Transverse colon (tissue), 4 donors: ENCODE measurements around the gene ATP13A2. TPM values are rescaled to one million over a fixed set of nuclear protein-coding genes. Genes with fewer than 3 reads are reported as not detected.

Experiments used
- DNase-seq: peaks from one replicate; pipeline ENCODE4 v3.0.0-alpha.2; 2019
- H3K27ac ChIP-seq, 4 donors: fragments of 200-600 bp; sonication (generic); 2 replicates each; pipeline ENCODE4 v1.5.1; 2016 to 2018; ENCODE audit warnings: inconsistent platforms in 4 of 4
- H3K27me3 ChIP-seq: fragments of 200-600 bp; sonication (generic); 2 replicates; pipeline ENCODE4 v1.5.1; 2017; ENCODE audit warnings: inconsistent platforms
- H3K36me3 ChIP-seq, 4 donors: fragments of 200-600 bp; sonication (generic); 2 replicates each; pipeline ENCODE4 v1.5.1; 2017 to 2019; ENCODE audit warnings: inconsistent platforms in 4 of 4
- H3K4me1 ChIP-seq, 4 donors: fragments of 200-600 bp; sonication (generic); 2 replicates each; pipeline ENCODE4 v1.5.1; 2017 to 2020; ENCODE audit warnings: inconsistent platforms in 4 of 4
- H3K4me3 ChIP-seq, 4 donors: fragments of 200-600 bp; sonication (generic); 1 replicate in 1 of 4; 2 replicates in 3 of 4; pipeline versions ENCODE4 v1.5.1 to v1.6.1; 2017 to 2019; ENCODE audit warnings: inconsistent platforms in 4 of 4
- H3K9me3 ChIP-seq, 2 donors: fragments of 200-600 bp; sonication (generic); 2 replicates each; pipeline ENCODE4 v1.5.1; 2017 to 2019; ENCODE audit warnings: inconsistent platforms in 2 of 2
- CTCF ChIP-seq, 5 experiments: fragments of 200-600 bp in 3 of 5; fragments of 450-650 bp in 2 of 5; sonication (generic) in 3 of 5; IDR thresholded peaks; 1 replicate in 2 of 5; 2 replicates in 3 of 5; pipeline ENCODE4 v1.5.1; 2016 to 2017; ENCODE audit warnings: antibody characterized with exemption in 5 of 5, inconsistent platforms in 3 of 5, mild to moderate bottlenecking in 2 of 5, moderate library complexity in 1 of 5
- EP300 ChIP-seq: sonication (generic); formaldehyde crosslinking; IDR thresholded peaks from one replicate; pipeline ENCODE4 v1.6.1; 2017; ENCODE audit warnings: antibody characterized with exemption, low read depth
- POLR2A ChIP-seq: fragments of 450-650 bp; IDR thresholded peaks from one replicate; pipeline ENCODE4 v1.6.1; 2016; ENCODE audit warnings: antibody characterized with exemption, mild to moderate bottlenecking, moderate library complexity
- POLR2AphosphoS5 ChIP-seq, 3 donors: sonication (generic); formaldehyde crosslinking; IDR thresholded peaks; one replicate each; pipeline ENCODE4 v1.6.1; 2016; ENCODE audit warnings: antibody characterized with exemption in 3 of 3
- WGBS, 2 donors: methylation state at CpG; one replicate each; pipeline ENCODE4 v1.1.5; 2018; ENCODE audit warnings: low coverage in 1 of 2; 5-methylcytosine and 5-hydroxymethylcytosine counted together
- in situ Hi-C, 4 donors: fragments of 200-750 bp; cut with MboI; loops; one replicate each; pipeline versions ENCODE4 v1.15.0 to v1.15.1; 2017; ENCODE audit warnings: low sequenced_read_pairs in 3 of 4, low pct_ligation_motif_present in 1 of 4, low pct_unique_long_range_greater_than_20kb in 1 of 4
- intact Hi-C: fragments of 100-400 bp; cut with DNase I; formaldehyde crosslinking; loops from one replicate; pipeline ENCODE4 v1.15.1; 2023; ENCODE audit warnings: low total_unique reads
- total RNA-seq, 4 donors: library from RNA; depleted of rRNA; stranded (reverse); fragments of >200 nt; gene quantifications; one replicate each; pipeline ENCODE4 v1.1.0, GENCODE V29; 2016

The ATP13A2 gene
- total RNA-seq, 4 donors from 2014 or later: 34.4 to 70.8 (median 60.9) TPM

GRCh38 chr1:16961297-16962133, 50.2 kb downstream of the ATP13A2 start:
- Histone ChIP-seq H3K27ac (peak overlapping the region; percentile 51 to 72 (median 62)), H3K36me3 (no peaks in the 10 kb centered on the region), H3K4me3 (peak overlapping the region in 3 of 4 donors; percentile 34 to 44 (median 41)), H3K9me3 (no peaks in the 10 kb centered on the region), H3K27me3 (no peaks in the 10 kb centered on the region), H3K4me1 (peaks cover 0 to 14% (median 4%) of the 10 kb centered on the region in 4 donors)
- in situ Hi-C loops: loop anchor here in 1 of 4 donors (10.0 kb wide), 1 partner anchor 83 kb away; no protein-coding TSS in a partner anchor
- intact Hi-C loops: no loop called here
- no peak for TF ChIP-seq POLR2A
- TF ChIP-seq CTCF (IDR thresholded peaks at IDR 0.05): no peak
- TF ChIP-seq POLR2AphosphoS5 (IDR thresholded peaks at IDR 0.05): no peak
- no peak for TF ChIP-seq EP300
- 84 to 90% methylated on average over 9 to 14 of the region's 14 CpGs for WGBS, 2 donors
- no peak for DNase-seq

- in situ Hi-C loops: loop anchor here in 1 of 4 donors (10.0 kb wide), 1 partner anchor 84 kb away; no protein-coding TSS in a partner anchor
- DNase-seq: peak; percentile 94
- peak overlapping the region in 3 of 4 donors; percentile 34 to 44 (median 41) for H3K4me3 ChIP-seq
- H3K27ac ChIP-seq: peak overlapping the region; percentile 51 to 72 (median 62)
- 6 to 13% methylated on average over 5 to 28 of the region's 57 CpGs for WGBS, 2 donors
- no peaks in the 10 kb centered on the region for H3K9me3 ChIP-seq
- no peaks in the 10 kb centered on the region for H3K36me3 ChIP-seq
- peak; percentile 69 to 82 (median 79) for TF ChIP-seq CTCF (IDR thresholded peaks at IDR 0.05)
- no peak for TF ChIP-seq POLR2AphosphoS5 (IDR thresholded peaks at IDR 0.05)
- intact Hi-C loops: no loop called here
- H3K4me1 ChIP-seq: peaks cover 0 to 13% (median 4%) of the 10 kb centered on the region in 4 donors
- H3K27me3 ChIP-seq: no peaks in the 10 kb centered on the region
Measured at GRCh38 chr1:16960560-16961296, 51.0 kb downstream of the ATP13A2 start.

GRCh38 chr1:16958475-16958874, 53.3 kb downstream of the ATP13A2 start:
- DNase-seq: no peak
- 96% methylated on average over 12 of the region's 12 CpGs; no CpG with 5 or more reads in 1 of the 2 donors for WGBS, 2 donors
- in situ Hi-C loops: loop anchor here in 2 of 4 donors (5.0 to 10.0 kb wide), 2 partner anchors 86 to 89 kb away; no protein-coding TSS in a partner anchor
- H3K27me3 ChIP-seq: no peaks in the 10 kb centered on the region
- H3K36me3 ChIP-seq: no peaks in the 10 kb centered on the region
- TF ChIP-seq POLR2A: no peak
- no peak for TF ChIP-seq POLR2AphosphoS5 (IDR thresholded peaks at IDR 0.05)
- TF ChIP-seq EP300: no peak
- TF ChIP-seq CTCF (IDR thresholded peaks at IDR 0.05): no peak
- H3K4me3 ChIP-seq: no peak overlapping the region
- peaks cover 0 to 13% (median 4%) of the 10 kb centered on the region in 4 donors for H3K4me1 ChIP-seq
- intact Hi-C loops: no loop called here
- H3K27ac ChIP-seq: no peak overlapping the region
- H3K9me3 ChIP-seq: no peaks in the 10 kb centered on the region

GRCh38 chr1:16957731-16958130, 54.0 kb downstream of the ATP13A2 start:
- 78 to 100% methylated on average over 2 to 8 of the region's 8 CpGs for WGBS, 2 donors
- TF ChIP-seq POLR2A (no peak), POLR2AphosphoS5 (IDR thresholded peaks at IDR 0.05) (no peak), CTCF (IDR thresholded peaks at IDR 0.05) (no peak), EP300 (no peak)
- Histone ChIP-seq H3K27ac (no peak overlapping the region), H3K4me1 (peaks cover 0 to 13% (median 4%) of the 10 kb centered on the region in 4 donors), H3K9me3 (no peaks in the 10 kb centered on the region), H3K36me3 (no peaks in the 10 kb centered on the region), H3K4me3 (no peak overlapping the region), H3K27me3 (no peaks in the 10 kb centered on the region)
- intact Hi-C loops: no loop called here
- no peak for DNase-seq
- in situ Hi-C loops: loop anchor here in 2 of 4 donors (5.0 to 10.0 kb wide), 2 partner anchors 87 to 90 kb away; no protein-coding TSS in a partner anchor
